ENCODE data around the gene MYBPH. TPM values are rescaled to one million over a fixed set of nuclear protein-coding genes. Genes with fewer than 3 reads are reported as not detected.

Gene MYBPH
- not detected for total RNA-seq
- not detected for polyA plus RNA-seq
- 0 reads per million in 6 experiments for total RNA-seq

DNA sequence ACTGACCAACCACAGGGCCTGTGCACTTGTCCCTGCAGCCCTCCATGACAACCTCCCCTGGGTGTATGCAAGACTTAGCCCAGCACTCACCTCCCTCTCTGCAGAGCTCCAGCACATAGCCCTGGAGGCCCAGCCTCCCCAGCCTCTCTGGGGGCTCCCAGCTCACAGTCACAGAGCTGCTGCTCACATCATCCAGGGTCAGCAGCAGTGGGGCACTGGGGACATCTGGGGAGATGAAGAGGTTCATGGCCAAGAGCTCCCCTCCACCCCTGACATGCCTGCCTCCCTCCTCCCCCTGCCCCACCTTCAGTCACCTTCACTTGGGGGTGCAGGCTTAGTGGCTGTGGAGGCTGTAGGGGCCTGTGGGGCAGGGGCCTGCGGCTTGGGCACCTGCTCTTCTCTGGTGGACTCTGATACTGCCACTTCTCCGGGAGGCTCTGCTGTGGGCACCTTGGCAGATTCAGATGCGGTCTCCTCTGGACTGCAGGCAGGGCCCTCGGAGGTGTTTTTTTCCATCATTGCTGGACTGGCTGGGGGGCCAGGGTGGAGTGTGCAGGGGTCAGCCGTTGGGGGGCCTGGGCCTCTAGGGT is at the start of gene MYBPH:
MYBPH (minus strand) TSS at position 590 of the 590 bp plus-strand sequence; CDS start at position 519, 71 bp downstream.
- DNase-seq (no peak), ATAC-seq (no peak)
- Mint-ChIP-seq H3K27ac (no peak within 1 kb of the TSS), H3K4me1 (peaks cover 0 to 11% (median 0%) of the 10 kb centered on the region in 4 donors), H3K36me3 (no peaks in the 10 kb centered on the region), H3K9me3 (no peaks in the 10 kb centered on the region), H3K27me3 (no peaks in the 10 kb centered on the region), H3K4me3 (no peak within 1 kb of the TSS)
- POLR2A ChIA-PET, result no interaction called here

GRCh38 chr1:203225071-203225470 is 49.4 kb upstream of the MYBPH start:
- no peak overlapping the region for H3K4me3 Mint-ChIP-seq
- peaks cover 0 to 2% (median 0%) of the 10 kb centered on the region in 4 donors for H3K4me1 Mint-ChIP-seq
- no peaks in the 10 kb centered on the region for H3K9me3 Mint-ChIP-seq
- ATAC-seq (no peak), DNase-seq (no peak)
- POLR2A ChIA-PET, result no interaction called here
- H3K36me3 Mint-ChIP-seq, result no peaks in the 10 kb centered on the region
- peaks cover 2 to 17% (median 13%) of the 10 kb centered on the region in 5 donors for H3K27me3 Mint-ChIP-seq
- H3K27ac Mint-ChIP-seq, result no peak overlapping the region

- H3K4me1 Mint-ChIP-seq, result peaks cover 0 to 2% (median 0%) of the 10 kb centered on the region in 4 donors
- H3K27ac Mint-ChIP-seq, result no peak overlapping the region
- H3K36me3 Mint-ChIP-seq, result no peaks in the 10 kb centered on the region
- POLR2A ChIA-PET, result no interaction called here
- H3K4me3 Mint-ChIP-seq, result no peak overlapping the region
- DNase-seq, result no peak
- no peaks in the 10 kb centered on the region for H3K9me3 Mint-ChIP-seq
- no peak for ATAC-seq
- H3K27me3 Mint-ChIP-seq, result peaks cover 2 to 13% (median 8%) of the 10 kb centered on the region in 5 donors
Observed at GRCh38 chr1:203223012-203223775, 47.6 kb upstream of the MYBPH start.

GRCh38 chr1:203219934-203220333 is 44.3 kb upstream of the MYBPH start:
- no peaks in the 10 kb centered on the region for H3K36me3 Mint-ChIP-seq
- no peak for DNase-seq
- ATAC-seq, result no peak
- no peak overlapping the region for H3K4me3 Mint-ChIP-seq
- POLR2A ChIA-PET, result no interaction called here
- H3K27ac Mint-ChIP-seq, result peak overlapping the region in 1 of 10 donors; percentile 3
- H3K4me1 Mint-ChIP-seq, result peaks cover 1 to 7% (median 7%) of the 10 kb centered on the region in 4 donors
- H3K9me3 Mint-ChIP-seq, result no peaks in the 10 kb centered on the region
- peaks cover 0 to 21% (median 13%) of the 10 kb centered on the region in 5 donors for H3K27me3 Mint-ChIP-seq

DNA sequence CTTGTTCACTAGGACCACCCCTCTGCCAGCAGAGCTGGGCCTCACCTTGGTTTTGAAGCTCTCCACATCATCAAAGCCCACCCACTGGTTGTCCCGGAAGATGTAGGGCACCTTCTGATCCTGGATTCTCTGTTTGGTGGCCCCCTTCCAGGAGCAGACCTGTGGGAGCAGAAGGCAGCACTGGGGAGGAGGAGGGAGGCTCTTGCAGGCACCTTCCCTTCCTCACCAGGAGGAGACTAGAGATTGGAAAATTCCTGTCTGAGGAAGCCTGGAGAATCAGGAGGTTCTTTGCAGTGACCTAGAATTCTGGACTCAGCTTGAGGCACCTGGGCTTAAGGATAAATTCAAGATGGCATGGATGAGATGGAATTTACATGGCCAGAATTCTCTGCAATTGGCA is 43.5 kb upstream of the MYBPH start:
- Mint-ChIP-seq H3K9me3 (no peaks in the 10 kb centered on the region), H3K36me3 (no peaks in the 10 kb centered on the region), H3K27ac (no peak overlapping the region), H3K4me1 (peaks cover 1 to 7% (median 7%) of the 10 kb centered on the region in 4 donors), H3K27me3 (peaks cover 0 to 21% (median 13%) of the 10 kb centered on the region in 5 donors), H3K4me3 (no peak overlapping the region)
- ATAC-seq (no peak), DNase-seq (no peak)
- POLR2A ChIA-PET, result no interaction called here

DNA sequence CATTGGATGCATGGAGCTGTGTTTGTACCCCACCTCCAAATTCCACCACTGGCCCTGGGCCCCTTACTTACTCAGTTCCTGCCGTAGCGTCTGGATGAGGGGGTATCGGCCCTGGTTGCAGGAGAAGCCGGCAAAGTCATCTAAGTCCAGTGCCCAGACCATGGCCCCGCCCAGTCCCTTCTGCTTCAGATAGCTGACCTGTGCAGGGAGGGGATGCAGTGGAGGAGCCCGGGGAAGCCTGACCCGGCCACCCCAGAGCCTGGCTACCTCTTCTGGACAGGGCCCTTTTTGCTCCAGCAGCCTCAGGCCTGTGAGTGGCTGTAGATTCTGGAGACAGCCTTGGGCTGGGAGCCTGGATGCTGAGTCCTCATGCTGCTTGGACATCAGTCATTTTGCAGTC is 42.0 kb upstream of the MYBPH start:
- DNase-seq (no peak), ATAC-seq (no peak)
- Mint-ChIP-seq H3K9me3 (no peaks in the 10 kb centered on the region), H3K4me3 (no peak overlapping the region), H3K27ac (no peak overlapping the region), H3K36me3 (no peaks in the 10 kb centered on the region), H3K27me3 (peaks cover 0 to 21% (median 13%) of the 10 kb centered on the region in 5 donors), H3K4me1 (peaks cover 1 to 7% (median 7%) of the 10 kb centered on the region in 4 donors)
- POLR2A ChIA-PET, result no interaction called here

- ATAC-seq (no peak), DNase-seq (no peak)
- Mint-ChIP-seq H3K9me3 (no peaks in the 10 kb centered on the region), H3K36me3 (no peaks in the 10 kb centered on the region), H3K27me3 (peaks cover 0 to 21% (median 13%) of the 10 kb centered on the region in 5 donors), H3K27ac (no peak overlapping the region), H3K4me1 (peaks cover 1 to 7% (median 7%) of the 10 kb centered on the region in 4 donors), H3K4me3 (no peak overlapping the region)
- POLR2A ChIA-PET, result no interaction called here
Observed at GRCh38 chr1:203217139-203217655, 41.6 kb upstream of the MYBPH start.

GRCh38 chr1:203216274-203217138 is 40.9 kb upstream of the MYBPH start:
- POLR2A ChIA-PET, result interaction anchor here (1.0 kb wide), 1 partner anchor 8 kb away, joined by 3 read pairs; no protein-coding TSS in a partner anchor
- H3K27ac Mint-ChIP-seq, result no peak overlapping the region
- ATAC-seq, result peak; percentile 67
- DNase-seq, result peak in 9 of 10 donors; percentile 10 to 64 (median 47)
- H3K4me1 Mint-ChIP-seq, result peaks cover 1 to 7% (median 7%) of the 10 kb centered on the region in 4 donors
- H3K36me3 Mint-ChIP-seq, result no peaks in the 10 kb centered on the region
- no peak overlapping the region for H3K4me3 Mint-ChIP-seq
- peaks cover 0 to 21% (median 13%) of the 10 kb centered on the region in 5 donors for H3K27me3 Mint-ChIP-seq
- no peaks in the 10 kb centered on the region for H3K9me3 Mint-ChIP-seq

DNA sequence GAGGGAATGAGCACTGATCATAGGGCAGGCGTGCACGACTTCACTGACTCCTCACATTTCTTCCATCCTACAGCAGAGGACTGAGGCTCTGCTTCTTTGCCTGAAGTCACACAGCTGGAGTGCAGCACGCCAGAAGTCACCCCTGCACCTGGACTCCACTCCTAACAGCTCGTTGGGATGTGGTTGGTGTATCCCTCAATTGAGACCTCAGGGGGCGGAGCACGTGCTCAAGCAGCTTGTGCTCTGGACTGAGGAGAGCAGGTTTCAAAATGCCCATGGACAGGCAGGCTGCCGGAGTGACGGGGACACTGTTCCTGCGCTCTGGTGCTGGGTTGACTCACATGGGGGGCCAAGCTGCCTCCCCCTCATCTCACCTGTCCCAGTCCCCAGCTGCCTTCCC is 39.9 kb upstream of the MYBPH start:
- POLR2A ChIA-PET, result interaction anchor here (1.0 kb wide), 1 partner anchor 7 kb away, joined by 3 read pairs; no protein-coding TSS in a partner anchor
- Mint-ChIP-seq H3K9me3 (no peaks in the 10 kb centered on the region), H3K4me1 (peaks cover 1 to 7% (median 7%) of the 10 kb centered on the region in 4 donors), H3K36me3 (no peaks in the 10 kb centered on the region), H3K4me3 (no peak overlapping the region), H3K27ac (no peak overlapping the region), H3K27me3 (peaks cover 0 to 21% (median 13%) of the 10 kb centered on the region in 5 donors)
- ATAC-seq, result no peak
- DNase-seq, result no peak

GRCh38 chr1:203214871-203215270 is 39.2 kb upstream of the MYBPH start:
- peaks cover 1 to 7% (median 7%) of the 10 kb centered on the region in 4 donors for H3K4me1 Mint-ChIP-seq

DNA sequence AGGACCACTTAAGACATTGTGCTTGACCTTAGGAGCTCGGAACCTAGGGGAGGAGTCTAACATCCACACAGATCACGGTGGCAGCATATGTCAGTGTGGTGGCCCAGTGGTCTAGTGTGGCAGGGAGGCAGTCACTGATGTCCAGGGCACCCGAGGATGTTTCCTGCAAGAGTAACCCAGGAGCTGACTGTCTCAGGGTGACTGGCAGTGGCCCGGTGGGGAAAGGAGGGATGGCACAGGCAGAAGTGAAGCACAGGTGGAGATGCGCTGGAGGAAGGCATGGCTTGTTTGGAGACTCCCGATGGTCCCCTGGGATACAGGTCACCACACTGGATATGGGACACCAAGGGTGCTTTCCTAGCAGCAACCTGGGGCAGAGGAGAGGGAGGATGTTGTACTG is 37.5 kb upstream of the MYBPH start:
- peaks cover 1 to 7% (median 7%) of the 10 kb centered on the region in 4 donors for H3K4me1 Mint-ChIP-seq
- POLR2A ChIA-PET, result no interaction called here
- H3K9me3 Mint-ChIP-seq, result no peaks in the 10 kb centered on the region
- H3K4me3 Mint-ChIP-seq, result no peak overlapping the region
- peaks cover 0 to 13% (median 9%) of the 10 kb centered on the region in 5 donors for H3K27me3 Mint-ChIP-seq
- no peak overlapping the region for H3K27ac Mint-ChIP-seq
- H3K36me3 Mint-ChIP-seq, result no peaks in the 10 kb centered on the region
- ATAC-seq, result no peak
- no peak for DNase-seq

More at GRCh38 chr1:203214871-203215270, 39.2 kb upstream of the MYBPH start:
- ATAC-seq (no peak), DNase-seq (no peak)
- H3K9me3 Mint-ChIP-seq, result no peaks in the 10 kb centered on the region
- H3K27me3 Mint-ChIP-seq, result peaks cover 0 to 21% (median 13%) of the 10 kb centered on the region in 5 donors
- H3K27ac Mint-ChIP-seq, result peak overlapping the region in 1 of 10 donors; percentile 65
- no peaks in the 10 kb centered on the region for H3K36me3 Mint-ChIP-seq
- POLR2A ChIA-PET, result no interaction called here
- no peak overlapping the region for H3K4me3 Mint-ChIP-seq

GRCh38 chr1:203211812-203212211 is 36.2 kb upstream of the MYBPH start:
- H3K4me1 Mint-ChIP-seq, result peaks cover 1 to 8% (median 7%) of the 10 kb centered on the region in 4 donors
- POLR2A ChIA-PET, result no interaction called here

More at GRCh38 chr1:203211812-203212211, 36.2 kb upstream of the MYBPH start:
- Mint-ChIP-seq H3K27ac (no peak overlapping the region), H3K9me3 (no peaks in the 10 kb centered on the region), H3K36me3 (no peaks in the 10 kb centered on the region), H3K4me3 (no peak overlapping the region), H3K27me3 (peaks cover 0 to 11% (median 6%) of the 10 kb centered on the region in 5 donors)
- DNase-seq, result no peak
- no peak for ATAC-seq

Data from naive thymus-derived CD8-positive, alpha-beta T cell (primary cell).